Mammary epithelial cell (primary cell): ENCODE results near the gene RASGRP2.

ENCODE experiments used
- EZH2 ChIP-seq: IDR thresholded peaks from 2 replicates; pipeline ENCODE4 v1.6.1; 2012; ENCODE audit warnings: low read length, inconsistent platforms, borderline replicate concordance
- TF ChIP-seq, protein P1 (sequence below), 2 donors: IDR thresholded peaks in 1 of 2; conservative IDR thresholded peaks in 1 of 2; 2 replicates each; pipeline ENCODE4 v1.5.1; 2011 to 2012; ENCODE audit warnings: inconsistent platforms in 2 of 2, low read length in 2 of 2, mild to moderate bottlenecking in 2 of 2, control low read depth in 1 of 2, low read depth in 1 of 2; ENCODE audit not compliant: insufficient read depth in 1 of 2; ENCODE audit errors: extremely low read depth in 1 of 2

DNA sequence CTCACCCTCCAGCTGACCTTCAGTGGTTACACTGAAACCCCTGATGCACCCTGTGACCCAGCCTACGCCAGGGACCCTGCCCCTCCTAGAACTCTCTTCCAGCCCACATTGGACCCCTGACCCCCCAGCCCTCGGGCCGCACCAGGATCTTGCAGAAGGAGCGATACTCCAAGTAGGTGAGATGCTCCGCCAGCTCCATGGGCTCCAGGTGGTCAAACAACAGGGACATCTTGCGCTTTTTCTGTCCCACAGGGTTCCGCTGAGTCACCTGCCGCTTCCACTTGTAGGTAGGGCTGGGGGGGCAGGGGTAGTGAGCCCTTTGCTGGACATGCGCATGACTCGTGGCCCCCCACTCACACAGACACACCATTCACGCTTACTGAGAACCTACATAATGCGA is 4.1 kb downstream of the RASGRP2 start:
- TF ChIP-seq, protein P1, sequence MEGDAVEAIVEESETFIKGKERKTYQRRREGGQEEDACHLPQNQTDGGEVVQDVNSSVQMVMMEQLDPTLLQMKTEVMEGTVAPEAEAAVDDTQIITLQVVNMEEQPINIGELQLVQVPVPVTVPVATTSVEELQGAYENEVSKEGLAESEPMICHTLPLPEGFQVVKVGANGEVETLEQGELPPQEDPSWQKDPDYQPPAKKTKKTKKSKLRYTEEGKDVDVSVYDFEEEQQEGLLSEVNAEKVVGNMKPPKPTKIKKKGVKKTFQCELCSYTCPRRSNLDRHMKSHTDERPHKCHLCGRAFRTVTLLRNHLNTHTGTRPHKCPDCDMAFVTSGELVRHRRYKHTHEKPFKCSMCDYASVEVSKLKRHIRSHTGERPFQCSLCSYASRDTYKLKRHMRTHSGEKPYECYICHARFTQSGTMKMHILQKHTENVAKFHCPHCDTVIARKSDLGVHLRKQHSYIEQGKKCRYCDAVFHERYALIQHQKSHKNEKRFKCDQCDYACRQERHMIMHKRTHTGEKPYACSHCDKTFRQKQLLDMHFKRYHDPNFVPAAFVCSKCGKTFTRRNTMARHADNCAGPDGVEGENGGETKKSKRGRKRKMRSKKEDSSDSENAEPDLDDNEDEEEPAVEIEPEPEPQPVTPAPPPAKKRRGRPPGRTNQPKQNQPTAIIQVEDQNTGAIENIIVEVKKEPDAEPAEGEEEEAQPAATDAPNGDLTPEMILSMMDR (conservative IDR thresholded peaks at IDR 0.05 in 1 of 2, IDR thresholded peaks at IDR 0.05 in 1 of 2; ENCODE audit: extremely low read depth in 1 of 2, insufficient read depth in 1 of 2, low read depth in 1 of 2, low read length in 2 of 2): no peak
- no peak for TF ChIP-seq EZH2
